IMR-90 (cell line): ENCODE data around the gene RND3. TPM values are rescaled to one million over a fixed set of nuclear protein-coding genes. Genes with fewer than 3 reads are reported as not detected.
A peak's percentile ranks its signal among the peaks of the same experiment; 100 is the strongest.

Experiments
- ATAC-seq: fragments of 200-7000 bp; cut with Tn5 transposase; 2 replicates; pipeline ENCODE4 v1.9.1; 2020; ENCODE audit warnings: low read depth, mild to moderate bottlenecking, moderate library complexity
- BruUV-seq: library from RNA; stranded (reverse); fragments of 400-500 nt; replicated peaks from 2 replicates; lab custom pipeline; 2021; lab: Mats Ljungman, UMichigan
- CTCF ChIA-PET: fragments of 300-600 bp; formaldehyde crosslinking; extraction: SDS; loops from one replicate; lab custom pipeline; 2021; ENCODE audit warnings: antibody characterized with exemption; lab: Yijun Ruan, JAX
- POLR2A ChIA-PET: fragments of 300-600 bp; sonication (Branson Sonifier 250); formaldehyde crosslinking; loops from one replicate; lab custom pipeline; 2022; ENCODE audit warnings: antibody characterized with exemption; ENCODE audit not compliant: unreplicated experiment; lab: Charles Lee
- DNase-seq: peaks from one replicate; pipeline ENCODE4 v3.0.0; 2013
- H2AFZ ChIP-seq: replicated peaks from 2 replicates; pipeline ENCODE3; 2013; ENCODE audit warnings: low read length, mild to moderate bottlenecking; ENCODE audit not compliant: poor library complexity
- H2AK5ac ChIP-seq: 2 replicates; pipeline ENCODE4 v1.6.1; 2013; ENCODE audit warnings: low read depth, low read length, inconsistent platforms
- H2AK9ac ChIP-seq: replicated peaks from 2 replicates; pipeline ENCODE3; 2013; ENCODE audit warnings: mild to moderate bottlenecking, low read depth, low read length, moderate library complexity; ENCODE audit not compliant: poor library complexity
- H2BK120ac ChIP-seq: 2 replicates; pipeline ENCODE4 v1.6.1; 2013; ENCODE audit warnings: low read depth, low read length, inconsistent platforms
- H2BK15ac ChIP-seq: 3 replicates; pipeline ENCODE4 v1.6.1; 2013; ENCODE audit warnings: low read depth, low read length, inconsistent platforms
- H2BK20ac ChIP-seq: 2 replicates; pipeline ENCODE4 v1.6.1; 2013; ENCODE audit warnings: low read depth, mild to moderate bottlenecking, inconsistent platforms, low read length, moderate library complexity
- H2BK5ac ChIP-seq: 2 replicates; pipeline ENCODE4 v1.6.1; 2013; ENCODE audit warnings: mild to moderate bottlenecking, low read depth, low read length, inconsistent platforms; ENCODE audit not compliant: poor library complexity, severe bottlenecking
- H3K14ac ChIP-seq: replicated peaks from 2 replicates; pipeline ENCODE4 v1.6.1; 2013; ENCODE audit warnings: low read depth, low read length, inconsistent platforms
- H3K18ac ChIP-seq: 2 replicates; pipeline ENCODE4 v1.6.1; 2013; ENCODE audit warnings: low read depth, low read length, control low read depth
- H3K23ac ChIP-seq: 2 replicates; pipeline ENCODE4 v1.6.1; 2013; ENCODE audit warnings: low read depth, low read length, inconsistent platforms
- H3K27ac ChIP-seq: 2 replicates; pipeline ENCODE4 v1.5.1; 2013; ENCODE audit warnings: mild to moderate bottlenecking, control low read depth, low read length; ENCODE audit not compliant: insufficient read depth
- H3K27me3 ChIP-seq: 2 replicates; pipeline ENCODE4 v1.6.1; 2013; ENCODE audit warnings: low read length; ENCODE audit not compliant: control insufficient read depth, insufficient read depth
- H3K36me3 ChIP-seq: 2 replicates; pipeline ENCODE4 v1.6.1; 2013; ENCODE audit warnings: low read length, mixed read lengths; ENCODE audit not compliant: control insufficient read depth, insufficient read depth
- H3K4ac ChIP-seq: 2 replicates; pipeline ENCODE4 v1.6.1; 2013; ENCODE audit warnings: low read depth, low read length, inconsistent platforms
- H3K4me1 ChIP-seq: 2 replicates; pipeline ENCODE4 v1.6.1; 2013; ENCODE audit warnings: low read length, mixed read lengths; ENCODE audit not compliant: control insufficient read depth, insufficient read depth
- H3K4me2 ChIP-seq: 2 replicates; pipeline ENCODE4 v1.6.1; 2013; ENCODE audit warnings: low read depth, mild to moderate bottlenecking, control low read depth, low read length, moderate library complexity
- H3K4me3 ChIP-seq: 2 replicates; pipeline ENCODE4 v1.5.1; 2013; ENCODE audit warnings: low read depth, mild to moderate bottlenecking, control low read depth, low read length, moderate library complexity; ENCODE audit not compliant: insufficient read depth
- H3K56ac ChIP-seq: 2 replicates; pipeline ENCODE4 v1.6.1; 2013; ENCODE audit warnings: low read length, inconsistent platforms; ENCODE audit not compliant: insufficient read depth; ENCODE audit errors: extremely low read depth
- H3K79me1 ChIP-seq, 2 experiments: 2 replicates each; pipeline ENCODE4 v1.6.1; 2013; ENCODE audit warnings: low read length in 2 of 2, inconsistent platforms in 1 of 2, low read depth in 1 of 2
- H3K9ac ChIP-seq: 2 replicates; pipeline ENCODE4 v1.6.1; 2013; ENCODE audit warnings: low read depth, low read length, control low read depth
- H3K9me1 ChIP-seq: 2 replicates; pipeline ENCODE4 v1.6.1; 2013; ENCODE audit warnings: low read length, inconsistent platforms; ENCODE audit not compliant: insufficient read depth
- H3K9me3 ChIP-seq: 2 replicates; pipeline ENCODE4 v1.6.1; 2013; ENCODE audit warnings: low read length; ENCODE audit not compliant: control insufficient read depth, insufficient read depth
- H4K20me1 ChIP-seq: 2 replicates; pipeline ENCODE4 v1.6.1; 2013; ENCODE audit warnings: low read length, inconsistent platforms; ENCODE audit not compliant: insufficient read depth
- H4K5ac ChIP-seq: 2 replicates; pipeline ENCODE4 v1.6.1; 2013; ENCODE audit warnings: mild to moderate bottlenecking, low read depth, low read length, control low read depth
- H4K8ac ChIP-seq, 2 experiments: 2 replicates each; pipeline ENCODE4 v1.6.1; 2013; ENCODE audit warnings: low read depth in 2 of 2, low read length in 2 of 2, control low read depth in 1 of 2, inconsistent platforms in 1 of 2
- H4K91ac ChIP-seq: 2 replicates; pipeline ENCODE4 v1.6.1; 2013; ENCODE audit warnings: low read depth, low read length, inconsistent platforms; ENCODE audit not compliant: insufficient read depth
- ELK1 ChIP-seq: fragments of 150-350 bp; IDR thresholded peaks from 2 replicates; pipeline ENCODE4 v1.6.1; 2016; ENCODE audit warnings: low read depth, mild to moderate bottlenecking, low read length, moderate library complexity, borderline replicate concordance
- MXI1 ChIP-seq: IDR thresholded peaks from 2 replicates; pipeline ENCODE4 v1.6.1; 2012; ENCODE audit warnings: low read depth, mild to moderate bottlenecking, low read length, moderate library complexity, borderline replicate concordance
- WGBS, 2 experiments: methylation state at CpG; one replicate each; pipeline versions ENCODE4 v1.1.5 to v1.1.7; 2013; ENCODE audit warnings: missing lambda C conversion rate in 2 of 2; ENCODE audit not compliant: insufficient read length in 1 of 2; ENCODE audit errors: extremely low coverage in 2 of 2; 5-methylcytosine and 5-hydroxymethylcytosine counted together
- dilution Hi-C: fragments of 300-500 bp; cut with HindIII; formaldehyde crosslinking; loops from one replicate; pipeline ENCODE4 v1.14.3; 2018; ENCODE audit warnings: low sequenced_read_pairs; ENCODE audit not compliant: unreplicated experiment
- in situ Hi-C: fragments of 300-500 bp; cut with MboI; formaldehyde crosslinking; loops from 3 replicates; pipeline ENCODE4 v1.14.3; 2019; ENCODE audit warnings: low sequenced_read_pairs, inconsistent platforms, mixed read lengths
- intact Hi-C: fragments of 100-400 bp; cut with micrococcal nuclease; formaldehyde crosslinking; loops from 2 replicates; pipeline ENCODE4 v1.10.0; 2022
- polyA plus RNA-seq, 3 experiments: library from polyadenylated mRNA; depleted of rRNA; stranded (reverse); fragments of >200 nt; gene quantifications; 2 replicates each; pipeline ENCODE4 v1.2.3, GENCODE V29; 2012; ENCODE audit warnings: low replicate concordance in 1 of 3
- total RNA-seq: library from RNA; depleted of rRNA; stranded (reverse); fragments of >200 nt; gene quantifications from 2 replicates; pipeline ENCODE4 v1.2.3, GENCODE V29; 2012

The RND3 gene
- total and polyA plus RNA-seq, 2 of the 4 experiments (the other 2 are of a cell fraction): 111 to 449 TPM

- peaks cover 14% of the 10 kb centered on the region for H3K4me1 ChIP-seq
- POLR2A ChIA-PET: interaction anchor here (0.7 to 1.1 kb wide), 2 partner anchors 168 to 280 kb away, joined by 3 read pairs; no protein-coding TSS in a partner anchor
Measured at GRCh38 chr2:150476286-150476685, 11.2 kb downstream of the RND3 start.

More at GRCh38 chr2:150476286-150476685, 11.2 kb downstream of the RND3 start:
- H3K79me1 ChIP-seq: peaks cover 0 to 33% of the 10 kb centered on the region in 2 experiments; a peak in 2 of 4 replicates
- peak overlapping the region; percentile 23; the same call in 1 of the 2 replicates for H3K4me3 ChIP-seq
- no TSS peak for BruUV-seq
- H3K27ac ChIP-seq: peak overlapping the region; percentile 49
- ATAC-seq (no peak), DNase-seq (peak; percentile 36)
- H2AK5ac ChIP-seq: peak overlapping the region; percentile 16; the same call in 1 of the 2 replicates
- in situ Hi-C loops (no loop called here), intact Hi-C loops (no loop called here), dilution Hi-C loops (no loop called here)
- H4K8ac ChIP-seq: 0 out of 4 replicates have a peak overlapping the region, but pooled peaks of 1 of the 2 experiments have one; percentile 2
- H3K56ac ChIP-seq: peak overlapping the region; percentile 20; the same call in 1 of the 2 replicates
- no peak overlapping the region for H2AK9ac ChIP-seq
- peaks cover 98% of the 10 kb centered on the region for H4K20me1 ChIP-seq
- no peak overlapping the region for H4K91ac ChIP-seq
- no peak overlapping the region for H3K14ac ChIP-seq
- CTCF ChIA-PET: no interaction called here
- no peaks in the 10 kb centered on the region for H3K9me3 ChIP-seq
- H3K36me3 ChIP-seq: peaks cover 55% of the 10 kb centered on the region
- H2AFZ ChIP-seq: no peak overlapping the region
- peak overlapping the region; percentile 7; the same call in 1 of the 2 replicates for H3K4ac ChIP-seq
- H2BK15ac ChIP-seq: no peak overlapping the region
- no peak for TF ChIP-seq ELK1
- peak; percentile 84; the same call in 1 of the 2 replicates for TF ChIP-seq MXI1
- no peak overlapping the region for H2BK20ac ChIP-seq
- H3K9me1 ChIP-seq: peaks cover 16% of the 10 kb centered on the region
- no CpG with 5 or more reads among the region's 4 CpGs for WGBS, 2 experiments
- peak overlapping the region; percentile 90 for H2BK5ac ChIP-seq
- H3K23ac ChIP-seq: peak overlapping the region; percentile 86
- no peak overlapping the region for H4K5ac ChIP-seq
- no peaks in the 10 kb centered on the region for H3K27me3 ChIP-seq
- H3K18ac ChIP-seq: no peak overlapping the region
- peak overlapping the region; percentile 12 for H3K9ac ChIP-seq
- H3K4me2 ChIP-seq: peak overlapping the region; percentile 56
- H2BK120ac ChIP-seq: no peak overlapping the region
